NCI-H187 treated with DMSO at 0.1 percent for 48 hours (cell line): Measurements from ENCODE around the gene SYTL3.

Source experiments
- DNase-seq: peaks from one replicate; lab custom pipeline; 2025; lab: John Stamatoyannopoulos, UW

The SYTL3 gene

GRCh38 chr6:158759966-158760617 is 110.2 kb downstream of the SYTL3 start:
- no peak for DNase-seq

- DNase-seq: no peak
These were observed 110.9 kb downstream of the SYTL3 start for GRCh38 chr6:158760618-158761250.

GRCh38 chr6:158761746-158762145 is 111.9 kb downstream of the SYTL3 start:
- no peak for DNase-seq

GRCh38 chr6:158762787-158763433 is 113.1 kb downstream of the SYTL3 start:
- DNase-seq: no peak

GRCh38 chr6:158763434-158764182 is 113.8 kb downstream of the SYTL3 start:
- no peak for DNase-seq

- no peak for DNase-seq
These were observed 114.5 kb downstream of the SYTL3 start for GRCh38 chr6:158764183-158764849.

GRCh38 chr6:158764926-158765325 is 115.1 kb downstream of the SYTL3 start:
- no peak for DNase-seq

- no peak for DNase-seq
These were observed 115.7 kb downstream of the SYTL3 start for GRCh38 chr6:158765499-158766068.

GRCh38 chr6:158766621-158767455 is 117.0 kb downstream of the SYTL3 start:
- DNase-seq: no peak

- DNase-seq: no peak
These were observed 117.9 kb downstream of the SYTL3 start for GRCh38 chr6:158767709-158768108.

- DNase-seq: no peak
These were observed 118.6 kb downstream of the SYTL3 start for GRCh38 chr6:158768436-158768835.

GRCh38 chr6:158769234-158769770 is 119.4 kb downstream of the SYTL3 start:
- DNase-seq: no peak

GRCh38 chr6:158769771-158770432 is 120.0 kb downstream of the SYTL3 start:
- DNase-seq: peak; percentile 30

- DNase-seq: no peak
These were observed 120.9 kb downstream of the SYTL3 start for GRCh38 chr6:158770533-158771330.

GRCh38 chr6:158771399-158772152 is 121.7 kb downstream of the SYTL3 start:
- no peak for DNase-seq

GRCh38 chr6:158772172-158772571 is 122.3 kb downstream of the SYTL3 start:
- DNase-seq: no peak

- DNase-seq: no peak
These were observed 123.1 kb downstream of the SYTL3 start for GRCh38 chr6:158772851-158773371.
